ENCODE results near the gene DBF4B.

DNA sequence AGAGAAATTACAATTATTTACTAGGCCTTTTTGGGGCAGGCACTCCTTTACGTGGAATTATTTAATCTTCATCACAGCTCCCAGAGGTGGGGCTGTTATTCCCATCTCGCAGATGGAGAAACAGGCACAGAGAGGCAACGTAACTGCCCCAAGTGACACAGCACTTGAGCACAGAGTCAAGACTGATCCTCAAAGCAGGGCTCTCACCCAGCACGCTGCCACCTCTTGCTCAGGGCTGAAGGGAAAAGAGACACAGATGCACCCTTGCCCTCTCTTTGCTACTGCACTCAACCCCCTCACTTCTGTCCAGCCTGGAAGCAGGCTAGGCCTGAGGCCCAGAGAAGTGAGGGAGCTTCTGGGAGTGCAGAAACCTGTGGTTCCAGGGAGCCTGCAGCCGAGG is 54.7 kb downstream of the DBF4B start:
- TF ChIP-seq, protein P1, sequence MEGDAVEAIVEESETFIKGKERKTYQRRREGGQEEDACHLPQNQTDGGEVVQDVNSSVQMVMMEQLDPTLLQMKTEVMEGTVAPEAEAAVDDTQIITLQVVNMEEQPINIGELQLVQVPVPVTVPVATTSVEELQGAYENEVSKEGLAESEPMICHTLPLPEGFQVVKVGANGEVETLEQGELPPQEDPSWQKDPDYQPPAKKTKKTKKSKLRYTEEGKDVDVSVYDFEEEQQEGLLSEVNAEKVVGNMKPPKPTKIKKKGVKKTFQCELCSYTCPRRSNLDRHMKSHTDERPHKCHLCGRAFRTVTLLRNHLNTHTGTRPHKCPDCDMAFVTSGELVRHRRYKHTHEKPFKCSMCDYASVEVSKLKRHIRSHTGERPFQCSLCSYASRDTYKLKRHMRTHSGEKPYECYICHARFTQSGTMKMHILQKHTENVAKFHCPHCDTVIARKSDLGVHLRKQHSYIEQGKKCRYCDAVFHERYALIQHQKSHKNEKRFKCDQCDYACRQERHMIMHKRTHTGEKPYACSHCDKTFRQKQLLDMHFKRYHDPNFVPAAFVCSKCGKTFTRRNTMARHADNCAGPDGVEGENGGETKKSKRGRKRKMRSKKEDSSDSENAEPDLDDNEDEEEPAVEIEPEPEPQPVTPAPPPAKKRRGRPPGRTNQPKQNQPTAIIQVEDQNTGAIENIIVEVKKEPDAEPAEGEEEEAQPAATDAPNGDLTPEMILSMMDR (IDR thresholded peaks at IDR 0.05): no peak
- no peak for TF ChIP-seq POLR2AphosphoS5 (IDR thresholded peaks at IDR 0.05)
- no peak for TF ChIP-seq EP300 (IDR thresholded peaks at IDR 0.05; ENCODE audit: low read depth)
- TF ChIP-seq POLR2A (IDR thresholded peaks at IDR 0.05): no peak
